GM12874 (cell line): ENCODE results near the gene KRTAP3-3.

Source experiments
- CTCF ChIP-seq: IDR thresholded peaks from 2 replicates; pipeline ENCODE4 v1.5.1; 2011; ENCODE audit warnings: low read depth, mild to moderate bottlenecking, control low read depth, low read length, moderate library complexity; ENCODE audit not compliant: insufficient read depth

KRTAP3-3 gene

DNA sequence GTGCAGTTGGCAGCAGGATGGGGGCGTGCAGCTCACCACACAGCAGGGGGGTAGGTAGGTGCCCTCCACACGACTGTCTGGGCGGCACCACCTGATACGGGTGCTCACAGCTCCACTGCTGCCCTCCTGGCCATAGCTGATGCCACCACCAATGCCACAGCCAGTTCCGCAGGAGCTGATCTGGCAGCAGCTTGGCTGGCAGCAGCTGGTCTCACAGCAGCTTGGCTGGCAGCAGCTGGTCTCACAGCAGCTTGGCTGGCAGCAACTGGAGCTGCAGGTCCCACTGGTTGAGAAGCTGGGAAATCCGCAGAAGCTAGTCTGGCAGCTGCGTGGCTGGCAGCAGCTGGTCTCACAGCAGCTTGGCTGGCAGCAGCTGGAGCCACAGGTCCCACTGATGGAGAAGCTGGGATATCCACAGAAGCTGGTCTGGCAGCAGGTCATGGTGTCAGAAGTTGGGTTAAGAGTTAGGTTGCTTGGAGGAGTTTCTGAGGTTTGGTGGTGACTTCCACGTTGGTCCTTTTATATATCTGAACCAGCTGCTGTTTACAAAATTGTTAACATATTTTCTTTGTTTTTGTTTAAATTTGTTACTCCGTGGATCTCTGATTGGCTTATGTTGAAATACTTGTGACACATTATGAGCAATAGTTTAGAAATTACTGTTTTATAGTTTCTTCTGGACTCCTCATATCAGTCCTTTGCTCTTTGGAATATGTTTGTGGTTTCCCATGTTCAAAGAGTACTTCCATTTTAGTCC is 32.9 kb upstream of the KRTAP3-3 start, which contains the start of gene KRTAP1-5:
TSS of gene KRTAP1-5 (minus strand) at position 494 of the 757 bp plus-strand sequence. CDS start at position 441, 53 bp downstream.
- TF ChIP-seq CTCF = no peak

- TF ChIP-seq CTCF = no peak
These were observed 30.7 kb upstream of the KRTAP3-3 start for GRCh38 chr17:41024697-41025096.

DNA sequence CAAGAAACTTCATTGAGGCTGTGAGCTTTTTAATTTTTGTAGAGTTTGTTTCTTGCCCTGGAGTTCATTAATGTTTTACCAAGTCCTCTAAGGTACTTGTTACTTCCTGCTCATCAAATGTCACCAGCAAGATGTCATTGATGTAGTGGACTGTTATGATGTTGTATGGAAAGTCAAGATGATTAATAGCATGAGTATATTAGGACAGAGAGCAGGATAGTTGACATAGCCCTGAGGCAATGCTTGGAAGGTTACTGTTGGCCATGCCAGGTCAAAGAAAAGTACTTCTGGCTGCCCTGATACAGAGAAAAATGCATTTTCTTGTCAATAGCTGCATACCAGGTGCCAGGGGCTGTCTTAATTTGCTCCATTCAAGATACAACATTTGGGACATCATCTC is 26.4 kb upstream of the KRTAP3-3 start:
- TF ChIP-seq CTCF = no peak

- TF ChIP-seq CTCF = no peak
These were observed 25.5 kb upstream of the KRTAP3-3 start for GRCh38 chr17:41019415-41019814.

GRCh38 chr17:41018541-41018940 is 24.6 kb upstream of the KRTAP3-3 start:
- no peak for TF ChIP-seq CTCF

- no peak for TF ChIP-seq CTCF
These were observed 22.7 kb upstream of the KRTAP3-3 start for GRCh38 chr17:41016578-41017215.

DNA sequence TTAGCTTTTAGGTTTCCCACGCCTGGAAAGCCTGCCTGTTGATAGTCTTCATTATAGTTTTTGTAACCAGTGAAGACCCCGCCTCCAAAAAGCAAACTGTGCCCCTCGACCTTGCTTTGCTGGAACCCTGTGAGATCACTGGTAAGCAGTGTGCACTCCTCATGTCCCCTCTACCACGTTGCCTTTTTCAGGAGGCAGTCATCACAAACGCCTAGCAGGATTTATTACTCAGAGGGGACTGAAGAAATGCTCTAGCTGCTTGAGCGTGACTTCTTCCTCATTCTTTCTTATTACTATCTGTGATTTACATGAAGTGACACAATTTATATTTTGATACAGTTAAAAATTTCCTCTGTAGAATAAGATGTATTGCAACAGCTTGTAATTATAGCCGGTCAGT is 21.5 kb upstream of the KRTAP3-3 start:
- no peak for TF ChIP-seq CTCF
